CD14-positive monocyte (primary cell): ENCODE results near the gene BOD1L2. TPM values are rescaled to one million over a fixed set of nuclear protein-coding genes. Genes with fewer than 3 reads are reported as not detected.

Source experiments
- DNase-seq, 3 donors: peaks; one replicate each; pipeline ENCODE4 v3.0.0-alpha.2; 2011 to 2022
- H2AFZ ChIP-seq: 2 replicates; pipeline ENCODE4 v1.6.0; 2012; ENCODE audit warnings: mild to moderate bottlenecking, low read depth, low read length, inconsistent platforms; ENCODE audit not compliant: insufficient read depth, poor library complexity, severe bottlenecking
- H3K27ac ChIP-seq, 2 donors: 1 replicate in 1 of 2; 2 replicates in 1 of 2; pipeline ENCODE4 v1.5.1; 2012 to 2013; ENCODE audit warnings: low read length in 2 of 2, control low read depth in 1 of 2, inconsistent platforms in 1 of 2, low read depth in 1 of 2, mild to moderate bottlenecking in 1 of 2
- H3K27me3 ChIP-seq, 2 donors: one replicate each; pipeline versions ENCODE4 v1.6.0 to v1.6.1; 2011 to 2013; ENCODE audit warnings: low read length in 2 of 2; ENCODE audit not compliant: control insufficient read depth in 2 of 2, insufficient read depth in 2 of 2
- H3K36me3 ChIP-seq, 2 donors: replicated peaks in 1 of 2; 1 replicate in 1 of 2; 2 replicates in 1 of 2; pipeline versions ENCODE4 v1.5.1 to v1.6.1; 2012 to 2013; ENCODE audit warnings: low read length in 2 of 2, control low read depth in 1 of 2, inconsistent platforms in 1 of 2, mild to moderate bottlenecking in 1 of 2; ENCODE audit not compliant: insufficient read depth in 2 of 2, control insufficient read depth in 1 of 2
- H3K4me1 ChIP-seq, 2 donors: 1 replicate in 1 of 2; 2 replicates in 1 of 2; pipeline versions ENCODE4 v1.5.1 to v1.6.1; 2012 to 2013; ENCODE audit warnings: low read length in 2 of 2, control low read depth in 1 of 2, inconsistent platforms in 1 of 2, mild to moderate bottlenecking in 1 of 2, moderate library complexity in 1 of 2; ENCODE audit not compliant: insufficient read depth in 2 of 2, control insufficient read depth in 1 of 2
- H3K4me2 ChIP-seq: replicated peaks from 2 replicates; pipeline ENCODE3; 2012; ENCODE audit warnings: low read length, moderate library complexity, mild to moderate bottlenecking; ENCODE audit not compliant: poor library complexity, severe bottlenecking; ENCODE audit errors: extremely low read depth
- H3K4me3 ChIP-seq, 3 experiments: fragments of 200-600 bp in 1 of 3; sonication (generic) in 1 of 3; replicated peaks in 1 of 3; 1 replicate in 2 of 3; 2 replicates in 1 of 3; pipeline ENCODE4 v1.5.1; 2011 to 2013; ENCODE audit warnings: low read length in 3 of 3, mild to moderate bottlenecking in 3 of 3, control low read depth in 2 of 3, low read depth in 2 of 3, inconsistent platforms in 1 of 3, moderate library complexity in 1 of 3
- H3K79me2 ChIP-seq: 2 replicates; pipeline ENCODE4 v1.6.0; 2012; ENCODE audit warnings: mild to moderate bottlenecking, control low read depth, inconsistent platforms, low read length, moderate library complexity; ENCODE audit not compliant: insufficient read depth
- H3K9ac ChIP-seq: 2 replicates; pipeline ENCODE4 v1.6.0; 2017; ENCODE audit warnings: low read length, mild to moderate bottlenecking; ENCODE audit not compliant: insufficient read depth, poor library complexity, severe bottlenecking
- H3K9me3 ChIP-seq, 2 donors: replicated peaks in 1 of 2; 1 replicate in 1 of 2; 2 replicates in 1 of 2; pipeline versions ENCODE4 v1.5.1 to v1.6.1; 2012 to 2013; ENCODE audit warnings: low read length in 2 of 2, control low read depth in 1 of 2; ENCODE audit not compliant: control insufficient read depth in 1 of 2, insufficient read depth in 1 of 2
- H4K20me1 ChIP-seq: 2 replicates; pipeline ENCODE4 v1.6.0; 2012; ENCODE audit warnings: mild to moderate bottlenecking, low read length, control low read depth, moderate library complexity; ENCODE audit not compliant: insufficient read depth
- H3K27ac Mint-ChIP-seq, 7 donors: one replicate each; pipeline ENCODE4 v1.8.0; 2020; ENCODE audit warnings: mild to moderate bottlenecking in 7 of 7, mixed read lengths in 7 of 7, moderate library complexity in 6 of 7, inconsistent platforms in 2 of 7
- H3K27me3 Mint-ChIP-seq, 3 donors: one replicate each; pipeline ENCODE4 v1.8.0; 2021 to 2022; ENCODE audit warnings: low read depth in 3 of 3, mild to moderate bottlenecking in 3 of 3, mixed read lengths in 3 of 3, moderate library complexity in 3 of 3, inconsistent platforms in 1 of 3
- H3K36me3 Mint-ChIP-seq, 2 donors: one replicate each; pipeline ENCODE4 v1.8.0; 2020; ENCODE audit warnings: mixed read lengths in 2 of 2, inconsistent platforms in 1 of 2, mild to moderate bottlenecking in 1 of 2
- H3K4me1 Mint-ChIP-seq: one replicate; pipeline ENCODE4 v1.8.0; 2020; ENCODE audit warnings: mild to moderate bottlenecking, mixed read lengths
- H3K4me3 Mint-ChIP-seq, 2 donors: one replicate each; pipeline ENCODE4 v1.8.0; 2020; ENCODE audit warnings: mild to moderate bottlenecking in 2 of 2, mixed read lengths in 2 of 2, moderate library complexity in 1 of 2
- H3K9me3 Mint-ChIP-seq, 7 donors: one replicate each; pipeline ENCODE4 v1.8.0; 2020 to 2022; ENCODE audit warnings: mixed read lengths in 7 of 7, mild to moderate bottlenecking in 6 of 7, moderate library complexity in 6 of 7, inconsistent platforms in 2 of 7
- CTCF ChIP-seq: fragments of 200-600 bp; IDR thresholded peaks from one replicate; pipeline ENCODE4 v1.8.0; 2022; ENCODE audit warnings: antibody characterized with exemption, mild to moderate bottlenecking
- WGBS: methylation state at CpG from one replicate; pipeline ENCODE4 v1.1.5; 2013; ENCODE audit warnings: missing lambda C conversion rate; ENCODE audit not compliant: insufficient coverage; 5-methylcytosine and 5-hydroxymethylcytosine counted together
- intact Hi-C, 2 donors: fragments of 100-400 bp; cut with micrococcal nuclease; formaldehyde crosslinking; loops; one replicate each; pipeline versions ENCODE4 v1.15.0 to v1.15.1; 2023
- polyA minus RNA-seq: library from RNA; depleted of rRNA, polyadenylated mRNA; stranded (reverse); fragments of >200 nt; gene quantifications from 2 replicates; pipeline ENCODE4 v1.2.3, GENCODE V29; 2012
- polyA plus RNA-seq, 3 donors: library from polyadenylated mRNA; depleted of rRNA in 1 of 3; unstranded in 2 of 3; stranded (reverse) in 1 of 3; fragments of 300-500 nt in 2 of 3; fragments of >200 nt in 1 of 3; fragmentation: Illumina TruSeq in 2 of 3; gene quantifications; 1 replicate in 2 of 3; 2 replicates in 1 of 3; pipeline ENCODE4 v1.2.3, GENCODE V29; 2012 to 2021
- total RNA-seq, 12 experiments: library from RNA in 1 of 12; stranded (reverse) in 1 of 12; fragments of 120-200 nt in 1 of 12; gene quantifications; one replicate each; pipeline ENCODE4 v1.2.4 and lab custom pipeline; 2013 to 2026; ENCODE audit warnings: mixed read lengths in 6 of 12, inconsistent platforms in 1 of 12

Gene BOD1L2
- not detected for total RNA-seq (2013)
- polyA plus RNA-seq (not detected), polyA minus RNA-seq (not detected in 2 replicates), total RNA-seq (lab: John Stamatoyannopoulos, UW) (0 to 0.60 (median 0) reads per million in 11 experiments)

GRCh38 chr18:57146956-57147636 lies at the start of gene BOD1L2:
BOD1L2 (plus strand) TSS chr18:57147087; CDS start chr18:57147313, 226 bp downstream.
- peaks cover 18% of the 10 kb centered on the region for H3K4me1 Mint-ChIP-seq
- Histone ChIP-seq H4K20me1 (no peaks in the 10 kb centered on the region), H3K9ac (no peak within 1 kb of the TSS), H3K27me3 (peaks cover 9 to 53% of the 10 kb centered on the region in 2 donors), H3K79me2 (no peaks in the 10 kb centered on the region), H3K4me2 (no peak within 1 kb of the TSS), H3K4me3 (no peak within 1 kb of the TSS), H3K4me1 (peaks cover 22 to 24% of the 10 kb centered on the region in 2 donors), H3K9me3 (peaks cover 0 to 2% of the 10 kb centered on the region in 2 donors), H3K36me3 (no peaks in the 10 kb centered on the region), H2AFZ (no peak within 1 kb of the TSS), H3K27ac (no peak within 1 kb of the TSS)
- intact Hi-C loops: no loop called here
- no peaks in the 10 kb centered on the region for H3K36me3 Mint-ChIP-seq
- peaks cover 31 to 60% (median 42%) of the 10 kb centered on the region in 3 donors for H3K27me3 Mint-ChIP-seq
- peak within 1 kb of the TSS in 1 of 2 donors; percentile 29 for H3K4me3 Mint-ChIP-seq
- no peak within 1 kb of the TSS for H3K27ac Mint-ChIP-seq
- WGBS: 94% methylated on average over 39 of the region's 50 CpGs
- H3K9me3 Mint-ChIP-seq: peaks cover 2 to 9% (median 6%) of the 10 kb centered on the region in 7 donors
- TF ChIP-seq CTCF: no peak
- no peak for DNase-seq

- Mint-ChIP-seq H3K4me3 (no peak overlapping the region), H3K4me1 (no peaks in the 10 kb centered on the region), H3K9me3 (peaks cover 0 to 30% (median 6%) of the 10 kb centered on the region in 7 donors), H3K36me3 (no peaks in the 10 kb centered on the region), H3K27me3 (peaks cover 0 to 4% (median 0%) of the 10 kb centered on the region in 3 donors), H3K27ac (no peak overlapping the region)
- WGBS: 40% methylated on average over 2 of the region's 4 CpGs
- H3K9ac ChIP-seq: no peak overlapping the region
- H3K27ac ChIP-seq: no peak overlapping the region
- H3K4me2 ChIP-seq: no peak overlapping the region
- no peaks in the 10 kb centered on the region for H3K36me3 ChIP-seq
- no peak overlapping the region for H2AFZ ChIP-seq
- DNase-seq: no peak
- H3K79me2 ChIP-seq: no peaks in the 10 kb centered on the region
- peaks cover 0 to 12% of the 10 kb centered on the region in 2 donors for H3K9me3 ChIP-seq
- intact Hi-C loops: no loop called here
- H3K4me1 ChIP-seq: no peaks in the 10 kb centered on the region
- TF ChIP-seq CTCF: no peak
- no peaks in the 10 kb centered on the region for H4K20me1 ChIP-seq
- H3K27me3 ChIP-seq: no peaks in the 10 kb centered on the region
- no peak overlapping the region for H3K4me3 ChIP-seq
Measured at GRCh38 chr18:57107140-57107832, 39.6 kb upstream of the BOD1L2 start.
